Stimulated activated CD8-positive, alpha-beta memory T cell treated with anti-CD3 and anti-CD28 coated beads, Interleukin-12 subunit alpha, Interleukin-12 subunit beta, amount 100 ng/mL, for 4 hours (primary cell): ENCODE data around the gene ERLIN1.

Experiments used
- DNase-seq: peaks from one replicate; pipeline ENCODE4 v3.0.0-alpha.2; 2020; ENCODE audit warnings: low read depth

The ERLIN1 gene

DNA sequence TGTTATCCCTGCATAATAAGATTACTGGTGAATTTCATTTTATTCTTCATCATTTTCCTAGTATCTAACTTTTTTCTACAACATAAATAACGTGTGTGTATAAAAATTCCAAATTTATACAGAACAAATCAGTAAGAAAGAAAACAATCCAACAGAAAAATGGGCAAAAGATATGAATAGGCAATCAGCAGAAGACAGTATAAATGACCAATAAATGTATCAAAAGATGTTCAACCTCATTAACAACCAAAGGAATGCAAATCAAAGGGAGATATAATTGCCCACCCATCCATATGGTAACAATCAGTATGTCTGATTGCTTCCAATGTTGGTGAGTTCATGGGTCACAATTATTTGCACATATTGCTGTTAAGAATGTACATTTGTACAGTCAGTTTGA, 13.5 kb downstream of the ERLIN1 start:
- DNase-seq = no peak

- DNase-seq = no peak
Measured at GRCh38 chr10:100168313-100168643, 17.6 kb downstream of the ERLIN1 start.

DNA sequence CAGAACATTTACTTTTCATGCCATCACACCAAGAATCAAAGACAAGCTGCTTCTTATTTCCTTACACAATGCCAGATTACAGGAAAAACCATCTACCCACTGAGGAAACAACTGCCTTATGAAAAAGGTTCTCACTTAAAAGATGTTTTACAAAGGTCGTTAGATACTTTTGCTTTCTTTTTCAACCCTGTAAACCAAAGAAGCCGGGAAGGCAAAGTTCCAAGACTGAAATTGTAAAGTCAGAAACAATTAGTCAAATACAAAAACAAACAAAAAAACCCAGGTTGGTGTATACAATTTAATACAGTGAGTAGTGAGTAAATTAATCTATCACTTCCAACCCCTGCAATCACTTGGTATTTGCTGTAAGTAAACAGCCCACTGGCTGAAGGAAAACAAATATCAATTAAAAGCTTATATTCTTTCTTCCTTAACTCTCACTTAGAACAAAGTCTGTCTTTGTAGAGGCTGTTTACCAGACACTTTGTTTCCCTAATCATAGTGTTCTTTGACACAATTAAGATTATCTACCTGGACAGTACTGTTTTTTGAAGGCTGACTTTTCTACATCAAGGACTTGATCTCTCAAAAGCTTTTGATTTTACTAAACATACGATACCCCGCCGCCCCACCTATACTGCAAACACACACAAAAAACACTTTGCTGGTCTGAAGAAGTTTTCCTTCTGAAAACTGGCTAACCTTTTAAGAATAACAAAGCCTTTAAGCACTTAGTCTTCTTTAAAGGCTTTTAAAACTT, 18.1 kb downstream of the ERLIN1 start:
- no peak for DNase-seq

- no peak for DNase-seq
Measured at GRCh38 chr10:100163704-100164621, 21.9 kb downstream of the ERLIN1 start.

- no peak for DNase-seq
Measured at GRCh38 chr10:100162696-100163095, 23.1 kb downstream of the ERLIN1 start.

- DNase-seq = no peak
Measured at GRCh38 chr10:100158044-100158805, 27.6 kb downstream of the ERLIN1 start.

GRCh38 chr10:100157156-100157555, 28.7 kb downstream of the ERLIN1 start:
- no peak for DNase-seq

- DNase-seq = no peak
Measured at GRCh38 chr10:100155936-100156335, 29.9 kb downstream of the ERLIN1 start.

DNA sequence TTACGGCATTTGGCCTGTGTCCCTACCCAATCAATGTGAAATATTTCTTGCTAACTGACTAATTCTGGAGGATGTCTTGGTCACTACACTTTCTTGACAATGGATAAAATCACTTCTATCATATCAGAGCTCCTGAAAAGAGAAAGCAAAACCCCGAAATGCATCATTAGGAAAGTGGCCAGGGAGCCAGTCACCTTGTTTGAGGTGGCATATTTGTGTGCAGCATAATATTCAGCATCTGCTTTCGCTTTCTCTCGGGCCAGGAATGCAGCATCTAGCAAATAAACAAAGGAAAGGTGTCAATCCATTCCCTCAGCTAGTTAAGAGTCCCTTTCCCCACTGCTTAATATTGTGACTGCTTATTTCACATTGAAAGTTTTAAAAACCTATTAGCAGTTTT, 31.2 kb downstream of the ERLIN1 start:
- no peak for DNase-seq

DNA sequence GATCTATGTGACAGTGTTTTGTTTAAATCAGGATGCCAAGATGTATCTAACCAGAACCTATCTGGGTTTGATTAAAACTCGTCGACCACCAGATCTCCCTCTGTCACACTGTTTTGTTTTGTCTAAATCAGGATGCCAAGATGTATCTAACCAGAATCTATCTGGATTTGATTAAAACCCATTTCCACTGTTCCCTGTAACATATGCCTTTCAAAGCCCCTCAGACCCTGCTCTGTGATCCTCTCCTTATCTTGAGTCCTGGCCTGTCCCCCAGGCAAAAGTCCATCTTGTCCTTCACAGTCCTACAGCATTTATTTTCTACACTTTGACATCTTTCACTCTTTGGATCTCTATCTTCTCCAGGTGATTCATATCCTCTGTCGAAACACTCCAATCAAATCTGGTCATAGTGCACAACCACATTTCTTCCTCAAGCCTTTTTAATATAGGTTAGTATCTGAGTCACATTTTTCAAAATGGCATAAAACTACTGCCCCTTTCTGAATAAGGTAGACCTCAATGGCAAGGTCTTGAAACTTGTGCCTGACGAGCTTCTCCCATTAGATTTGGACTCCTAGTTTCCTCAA, 32.5 kb downstream of the ERLIN1 start:
- no peak for DNase-seq

- no peak for DNase-seq
Measured at GRCh38 chr10:100151723-100152300, 34.0 kb downstream of the ERLIN1 start.

DNA sequence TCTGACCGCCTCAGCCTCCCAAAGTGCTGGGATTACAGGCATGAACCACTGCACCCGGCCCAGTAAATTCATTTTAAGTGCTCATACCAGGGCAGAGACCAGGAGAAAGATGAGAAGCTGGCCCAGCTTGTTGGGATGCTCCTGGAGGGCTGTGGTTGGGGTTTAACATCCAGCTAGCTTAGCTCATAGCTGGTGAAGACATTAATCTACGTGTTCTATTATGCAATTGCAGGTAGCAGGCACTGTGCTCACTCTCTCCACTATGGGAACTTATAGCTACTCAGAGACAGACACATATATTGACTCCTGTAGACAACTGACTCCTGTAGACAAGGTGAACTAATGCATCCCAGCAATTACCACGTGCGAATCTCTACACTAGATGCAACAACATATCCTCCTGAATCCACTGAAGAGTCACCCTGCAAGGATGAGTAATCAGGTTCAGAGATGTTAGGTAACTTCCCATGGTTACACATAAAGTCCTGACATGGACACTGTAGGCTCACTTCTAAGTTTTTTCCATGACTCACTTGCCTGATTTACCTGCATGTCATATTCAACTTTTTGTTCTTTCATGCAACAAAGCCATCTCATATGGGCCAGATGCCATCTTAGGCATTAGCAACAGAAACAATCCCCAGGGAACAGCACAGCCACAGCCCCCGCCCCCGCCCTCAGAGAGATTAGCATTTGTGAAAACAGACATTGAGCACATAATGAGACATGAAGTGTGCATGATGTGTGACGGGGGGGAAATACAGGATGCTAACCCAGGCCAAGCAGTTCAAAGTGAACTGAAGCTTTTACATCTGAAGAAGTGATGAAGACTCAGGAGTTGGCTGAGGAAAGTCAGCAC, 37.2 kb downstream of the ERLIN1 start:
- no peak for DNase-seq

GRCh38 chr10:100146875-100147650, 38.8 kb downstream of the ERLIN1 start:
- DNase-seq = no peak

DNA sequence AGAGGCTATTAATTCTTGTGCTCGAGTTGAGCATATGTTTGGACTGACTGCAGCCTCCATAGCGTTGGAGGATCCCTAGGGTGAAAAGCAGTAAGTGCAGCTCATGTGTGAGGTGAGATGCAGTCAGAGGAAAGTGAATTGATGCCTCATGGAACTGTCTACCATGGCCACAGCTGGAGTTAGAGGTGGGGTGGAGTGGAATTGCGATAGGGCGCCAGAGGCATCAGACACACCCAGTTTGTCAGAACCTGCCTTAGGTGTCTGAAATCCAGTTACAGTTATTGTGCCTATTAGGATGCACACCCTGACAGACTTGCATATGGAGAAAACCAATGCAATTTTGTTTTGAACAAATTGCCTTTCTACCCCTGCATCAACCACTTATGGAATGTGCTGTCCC, 39.4 kb downstream of the ERLIN1 start:
- no peak for DNase-seq

DNA sequence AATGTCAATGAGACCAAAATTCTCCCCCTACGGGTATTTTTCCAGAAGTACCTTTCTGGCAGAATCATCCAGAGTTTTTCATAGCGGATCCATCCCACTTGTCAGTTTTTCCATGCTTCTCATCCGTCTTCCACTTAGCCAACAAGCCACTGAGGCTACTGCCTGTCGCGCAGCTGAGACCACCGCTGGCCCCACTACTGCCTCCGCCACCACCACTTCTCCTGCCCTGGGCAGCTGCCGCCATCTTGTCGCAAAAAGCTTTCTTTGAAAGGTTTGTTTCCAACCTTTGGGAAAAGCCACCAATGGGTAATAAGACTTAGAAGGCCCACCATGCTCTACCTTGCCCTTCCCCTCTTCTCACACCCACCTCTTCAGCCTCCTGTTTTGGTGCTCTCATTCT, 42.1 kb downstream of the ERLIN1 start:
- no peak for DNase-seq

DNA sequence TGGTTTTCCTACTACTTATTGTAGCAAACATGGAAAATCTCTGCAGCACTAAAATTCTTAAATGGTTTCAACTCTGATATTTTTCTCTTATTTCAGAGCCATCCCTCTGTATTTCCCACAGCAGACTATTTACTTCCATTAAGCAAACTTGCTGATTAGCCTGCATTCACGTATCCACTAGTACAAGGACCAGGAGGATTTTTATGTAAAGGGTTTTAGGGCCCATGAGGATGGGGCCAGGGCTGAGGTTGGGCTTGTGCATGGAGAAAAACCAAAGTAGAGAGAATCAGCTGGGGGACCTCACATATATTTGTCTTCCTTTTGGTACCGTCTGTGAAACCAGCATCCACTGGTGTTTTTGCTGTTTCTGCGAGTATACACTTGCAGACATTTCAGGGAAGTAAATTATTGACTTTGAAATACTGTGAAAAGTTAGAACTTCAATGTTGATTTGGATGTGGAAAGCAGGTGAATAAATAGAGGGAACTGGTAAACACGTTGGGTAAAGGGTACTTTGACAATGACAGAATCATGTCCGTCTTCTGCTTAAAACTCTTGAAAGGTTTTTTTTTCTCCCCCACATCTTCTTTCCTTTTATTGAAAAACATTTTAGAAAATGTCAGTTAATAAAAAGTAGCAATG, 44.3 kb downstream of the ERLIN1 start:
- DNase-seq = no peak

GRCh38 chr10:100140070-100140469, 45.8 kb downstream of the ERLIN1 start:
- no peak for DNase-seq

DNA sequence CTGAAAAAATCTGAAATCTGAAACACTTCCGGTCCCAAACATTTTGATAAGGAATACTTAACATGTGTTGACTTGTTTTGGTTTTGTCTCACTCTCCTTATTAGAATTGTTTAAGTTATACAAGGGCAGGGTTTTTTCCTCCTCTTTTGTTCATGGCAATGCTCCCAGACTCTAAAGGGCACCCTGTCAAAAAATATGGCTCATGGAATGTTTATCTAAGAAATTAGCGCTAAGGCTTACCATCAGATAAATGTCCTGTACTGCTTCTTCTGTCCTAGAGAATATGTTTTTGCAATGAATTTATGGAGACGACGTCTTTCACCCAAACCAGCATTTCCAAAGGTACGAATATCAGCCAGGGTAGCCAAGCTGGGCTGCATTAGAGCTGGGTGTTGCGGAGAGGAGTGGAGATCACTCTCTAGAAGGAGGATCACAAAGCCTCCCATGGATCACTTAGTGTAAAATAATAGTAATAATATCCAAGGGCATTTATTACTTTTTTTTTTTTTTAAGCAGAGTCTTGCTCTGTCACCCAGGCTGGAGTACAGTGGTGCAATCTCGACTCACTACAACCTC, 46.8 kb downstream of the ERLIN1 start:
- no peak for DNase-seq

DNA sequence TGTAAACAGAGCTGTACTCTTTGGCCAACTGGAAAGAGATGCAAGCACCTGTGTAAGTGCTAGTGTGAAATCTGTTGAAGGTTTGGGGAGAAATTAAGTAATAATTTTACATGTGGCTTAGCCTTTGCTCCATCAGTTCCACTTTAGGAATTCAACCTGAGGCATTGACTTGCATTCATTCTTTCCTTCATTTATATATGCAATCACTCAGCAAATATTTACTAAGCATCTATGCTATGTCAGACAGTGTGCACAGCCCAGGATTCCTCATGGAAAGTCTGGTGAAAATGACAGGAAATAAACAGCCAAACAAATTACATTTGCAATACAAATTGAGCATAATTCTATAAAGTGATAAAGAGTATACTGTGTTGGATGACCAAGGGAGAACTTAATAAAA, 50.3 kb downstream of the ERLIN1 start:
- DNase-seq = no peak
